HG02642 (cell line): Measurements from ENCODE around the gene RAB5B.
A peak's percentile ranks its signal among the peaks of the same experiment; 100 is the strongest.

ENCODE experiments used
- ATAC-seq: cut with Tn5 transposase; IDR thresholded peaks from one replicate; pipeline ENCODE4 v1.9.1; 2021; ENCODE audit warnings: mild to moderate bottlenecking; ENCODE audit not compliant: unreplicated experiment, poor library complexity

The RAB5B gene, protein sequence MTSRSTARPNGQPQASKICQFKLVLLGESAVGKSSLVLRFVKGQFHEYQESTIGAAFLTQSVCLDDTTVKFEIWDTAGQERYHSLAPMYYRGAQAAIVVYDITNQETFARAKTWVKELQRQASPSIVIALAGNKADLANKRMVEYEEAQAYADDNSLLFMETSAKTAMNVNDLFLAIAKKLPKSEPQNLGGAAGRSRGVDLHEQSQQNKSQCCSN

DNA sequence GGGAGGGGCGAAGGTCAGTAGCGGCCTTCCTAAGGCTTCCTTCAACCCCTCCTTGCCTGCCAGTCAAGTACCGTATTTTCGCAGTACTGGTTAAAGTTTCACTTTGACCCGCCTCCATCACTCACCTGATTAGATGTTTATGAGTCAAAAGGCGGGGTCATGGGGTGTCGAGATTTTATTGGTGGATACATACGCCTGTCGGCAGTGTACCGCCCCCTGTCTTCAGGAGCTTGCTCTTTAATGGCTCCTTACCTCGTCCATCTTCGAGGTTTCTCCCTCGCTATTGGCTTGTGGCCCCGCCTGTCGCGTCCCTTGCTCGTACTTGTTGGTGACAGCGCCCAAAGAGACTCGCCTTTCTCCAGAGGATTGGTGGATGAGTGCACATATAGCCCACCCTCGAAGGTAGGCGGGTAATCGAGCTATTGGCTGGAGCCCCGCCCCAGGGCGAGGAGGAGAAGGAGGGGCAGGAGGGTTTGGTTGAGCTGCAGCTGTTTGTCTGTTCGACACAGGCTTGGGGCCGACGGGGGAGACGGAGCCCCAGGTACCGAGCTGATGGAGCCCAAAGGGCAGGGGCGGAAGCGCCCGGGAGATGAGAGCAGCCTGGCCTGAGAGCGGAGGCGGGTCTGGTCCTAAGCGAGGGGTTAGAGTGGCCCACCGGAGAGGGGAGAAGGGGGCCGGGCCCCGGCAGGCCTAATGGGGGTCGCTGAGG lies at the start of gene RAB5B:
TSS of gene RAB5B (plus strand) at position 480 of the 709 bp plus-strand sequence. CDS start 12,883 bp downstream, outside the sequence.
- ATAC-seq: peak; percentile 91

DNA sequence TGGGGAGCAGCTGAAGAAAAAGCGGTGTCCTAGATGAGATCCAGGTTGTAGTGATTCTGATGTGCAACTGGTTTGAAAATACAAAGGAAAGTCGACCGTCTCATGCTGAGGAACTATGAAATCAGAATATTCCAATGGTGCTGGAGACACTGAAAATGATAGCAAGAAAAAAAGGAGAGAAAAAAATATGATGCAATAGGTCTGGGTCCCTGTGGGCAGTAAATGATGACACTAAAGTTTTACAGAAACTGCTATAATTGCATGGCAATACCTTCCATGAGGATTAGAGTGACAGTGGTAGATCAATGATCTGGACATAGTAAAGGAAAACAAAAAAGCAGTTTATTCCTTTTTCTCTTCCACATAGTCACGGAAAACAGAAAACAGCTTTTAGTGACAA lies 48.5 kb upstream of the RAB5B start:
- no peak for ATAC-seq

DNA sequence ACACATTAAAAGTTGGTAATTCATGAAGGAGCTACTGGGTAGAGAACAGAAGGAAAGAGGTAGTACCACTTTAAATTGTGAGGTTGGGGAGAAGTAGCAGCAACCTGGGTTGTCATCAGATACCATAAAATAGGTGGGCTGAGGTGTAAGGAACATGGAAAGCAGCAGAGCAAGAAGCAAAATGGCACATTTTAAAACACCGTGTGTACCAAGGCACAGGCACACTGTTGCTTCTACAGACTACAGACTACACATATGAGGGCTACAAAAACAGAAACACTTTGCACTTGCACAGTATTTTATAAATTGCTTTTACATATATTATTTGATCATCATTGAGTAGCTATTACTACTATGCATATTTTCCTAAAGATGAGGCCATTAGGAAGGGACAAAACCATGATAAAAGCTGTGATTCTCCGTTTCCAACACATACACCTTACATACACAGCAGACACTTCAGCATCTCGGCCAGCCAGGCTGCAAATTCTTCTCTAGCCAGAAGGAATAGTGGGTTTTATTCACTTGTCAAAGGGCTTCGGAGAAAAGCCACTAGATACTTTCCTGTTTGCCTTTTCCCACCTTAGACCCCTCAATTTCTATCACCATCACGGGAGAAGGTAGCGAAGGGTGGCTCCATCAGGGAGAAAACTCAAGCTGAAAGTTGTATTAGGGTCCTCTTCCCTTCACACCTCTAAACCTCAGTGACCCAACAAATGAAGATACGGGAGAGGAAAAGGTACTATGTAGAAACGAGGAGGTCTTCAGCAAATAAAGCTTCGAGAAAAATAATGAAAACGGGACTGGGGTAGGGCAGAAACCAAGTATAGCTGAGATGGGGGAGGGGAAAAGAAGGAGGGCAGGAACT lies 47.8 kb upstream of the RAB5B start:
- peak; percentile 1 for ATAC-seq

DNA sequence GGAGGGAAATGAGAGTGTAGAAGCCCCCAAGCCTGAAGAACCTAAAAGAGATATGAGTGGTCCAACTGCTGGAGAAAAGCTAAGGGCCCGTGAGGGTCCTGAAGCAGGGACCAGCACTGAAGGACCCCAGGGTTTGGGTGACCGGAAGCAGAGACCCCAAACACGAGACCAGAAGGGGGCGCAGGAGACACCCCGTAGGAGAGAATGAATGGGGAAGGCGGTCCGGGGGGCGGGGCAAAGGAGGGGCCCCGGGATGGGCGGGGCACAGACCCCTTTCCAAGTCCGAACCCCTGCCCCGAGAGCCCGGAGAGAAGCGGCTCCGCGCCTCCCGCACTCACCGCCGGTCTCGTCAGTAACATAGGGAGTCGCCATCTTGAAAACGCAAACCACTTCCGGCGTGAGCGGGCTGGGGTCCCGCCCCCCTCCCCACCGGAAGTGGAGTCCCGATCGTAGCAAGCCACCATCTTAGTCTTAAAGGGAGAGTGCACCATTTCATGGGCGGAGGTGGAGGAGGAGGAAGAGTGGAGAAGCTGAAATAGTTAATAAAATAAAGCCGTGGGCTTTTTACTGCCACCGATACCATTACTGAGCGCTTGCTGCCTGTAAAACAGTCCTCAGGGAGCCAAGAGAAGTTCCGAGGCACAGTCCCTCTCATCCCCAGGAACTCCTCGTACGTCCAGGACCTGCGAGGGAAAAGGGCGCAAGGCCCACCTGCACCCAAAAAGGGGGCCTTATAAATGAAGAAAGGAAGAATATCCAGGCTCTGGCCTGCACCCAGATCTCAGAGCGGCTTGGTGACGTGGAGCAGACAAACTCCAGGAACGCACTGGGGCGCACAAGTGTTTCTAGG lies 46.9 kb upstream of the RAB5B start:
- peak; percentile 54 for ATAC-seq

DNA sequence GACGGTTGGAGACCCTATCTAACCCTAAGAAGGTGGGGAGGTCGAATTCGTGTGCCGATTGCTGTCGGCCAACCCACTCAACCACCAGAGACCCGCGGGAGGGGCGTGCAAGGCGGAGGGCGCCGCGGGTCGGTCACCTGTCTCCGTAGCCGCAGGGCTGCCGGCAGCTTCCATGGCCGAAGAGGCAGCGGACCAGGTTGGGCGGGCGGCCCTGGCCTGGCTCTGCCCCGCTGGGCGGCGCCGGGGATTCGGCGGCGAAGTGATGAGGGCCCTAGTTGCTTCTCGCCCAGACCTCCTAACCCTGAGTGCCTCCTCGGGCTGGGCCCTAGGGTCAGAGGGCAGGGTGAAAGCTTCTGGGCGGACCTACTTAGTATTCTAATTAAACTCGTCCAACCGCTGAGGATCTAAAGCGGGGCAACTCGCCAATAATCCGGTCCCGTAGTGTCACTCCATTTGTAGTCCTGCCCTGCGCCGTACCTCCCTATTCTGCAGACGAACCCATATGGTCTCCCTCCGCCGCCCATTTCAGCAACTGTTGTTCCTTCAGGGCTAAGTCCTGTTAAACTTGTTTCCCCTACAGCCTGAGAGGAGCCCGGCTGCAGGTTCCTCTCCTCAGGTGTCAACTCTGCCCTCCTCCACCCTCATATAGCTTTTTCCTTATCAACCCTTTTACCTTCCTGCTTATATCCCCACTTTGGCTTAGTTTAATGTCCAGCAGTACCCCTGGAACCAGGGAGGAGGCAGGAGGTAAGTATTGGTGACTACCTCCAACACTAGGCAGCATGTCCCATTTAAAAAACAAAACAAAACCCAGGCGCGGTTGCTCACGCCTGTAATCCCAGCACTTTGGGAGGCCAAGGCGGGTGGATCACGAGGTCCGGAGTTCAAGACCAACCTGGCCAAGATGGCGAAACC lies 46.0 kb upstream of the RAB5B start, which contains the start of gene PYM1:
TSS of gene PYM1 (minus strand) at position 307 of the 915 bp plus-strand sequence. CDS start at position 174, 133 bp downstream.
- peak; percentile 44 for ATAC-seq

DNA sequence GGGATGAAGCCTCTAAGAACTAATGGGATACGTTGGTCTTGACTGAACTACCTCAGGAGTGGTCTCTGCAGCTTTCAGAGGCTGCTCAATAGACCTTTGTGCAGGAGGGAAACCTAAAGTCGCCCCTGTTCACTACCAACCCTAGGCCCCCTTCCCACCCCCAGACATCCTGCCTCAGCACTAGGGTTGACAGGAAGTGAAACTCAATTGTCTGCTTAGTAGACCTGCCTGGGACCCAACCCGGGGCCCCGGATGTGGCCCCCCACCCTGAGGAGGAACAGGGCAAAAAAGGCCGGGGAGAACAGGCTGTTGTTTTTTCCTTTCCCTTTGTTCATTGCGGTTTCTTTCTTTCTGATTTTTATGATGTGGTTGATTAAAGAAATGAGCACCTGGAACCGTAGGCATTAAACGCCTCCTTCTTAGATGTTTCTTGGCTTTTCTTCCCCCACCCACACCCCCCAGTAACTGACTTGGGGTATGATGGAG lies 44.5 kb upstream of the RAB5B start:
- peak; percentile 32 for ATAC-seq

DNA sequence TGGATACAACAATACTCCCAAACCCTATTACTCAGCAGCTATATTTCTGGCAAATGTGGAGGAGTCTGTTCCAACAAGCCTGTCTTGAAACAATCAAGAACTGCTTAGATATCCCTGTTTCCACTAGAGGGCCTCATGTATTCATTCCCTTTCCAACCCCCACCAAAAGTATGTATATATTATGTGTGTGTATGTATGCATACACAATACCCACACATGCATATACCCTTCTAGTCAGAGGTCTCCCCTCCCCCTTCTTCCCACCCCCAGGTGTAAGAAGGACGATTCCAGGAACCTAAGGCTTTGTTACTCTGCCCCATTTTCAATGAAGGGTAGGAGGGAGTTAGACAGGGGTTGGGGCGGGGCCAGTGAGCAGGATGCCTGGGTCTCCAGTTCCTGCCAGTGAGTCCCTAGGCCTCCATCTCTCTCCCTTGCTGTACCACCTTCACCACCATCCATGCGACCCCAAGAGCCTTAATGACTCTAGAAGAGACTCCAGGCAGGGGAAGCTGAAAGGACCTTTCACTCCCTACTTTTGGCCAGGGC lies 43.0 kb upstream of the RAB5B start, which contains the start of gene DGKA:
TSS of gene DGKA (plus strand) at position 392 of the 546 bp plus-strand sequence. CDS start 5,342 bp downstream, outside the sequence.
- ATAC-seq: no peak

DNA sequence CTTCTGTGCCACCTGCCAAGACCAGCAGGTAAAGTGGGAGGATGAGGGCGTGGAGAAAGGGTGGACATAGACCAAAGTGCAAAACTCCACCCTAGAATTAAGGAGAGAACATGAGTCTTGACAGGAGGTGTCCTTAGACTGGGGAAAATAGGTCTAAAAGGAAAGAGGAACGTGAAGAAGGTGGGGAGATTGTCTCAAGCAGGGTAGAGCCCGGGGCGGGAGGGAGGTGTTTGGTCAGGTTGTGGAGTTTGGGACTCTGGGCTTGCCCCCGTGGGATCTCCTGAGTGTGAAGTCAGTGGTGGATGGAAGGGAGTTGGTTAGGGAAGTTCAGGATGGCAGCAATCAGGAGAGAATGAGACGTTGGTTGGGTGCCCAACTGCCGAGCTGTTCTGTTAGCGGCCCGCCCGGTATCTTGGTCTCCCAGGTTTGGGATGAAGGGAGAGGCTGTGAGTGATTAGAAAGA lies 42.5 kb upstream of the RAB5B start:
- ATAC-seq: no peak

DNA sequence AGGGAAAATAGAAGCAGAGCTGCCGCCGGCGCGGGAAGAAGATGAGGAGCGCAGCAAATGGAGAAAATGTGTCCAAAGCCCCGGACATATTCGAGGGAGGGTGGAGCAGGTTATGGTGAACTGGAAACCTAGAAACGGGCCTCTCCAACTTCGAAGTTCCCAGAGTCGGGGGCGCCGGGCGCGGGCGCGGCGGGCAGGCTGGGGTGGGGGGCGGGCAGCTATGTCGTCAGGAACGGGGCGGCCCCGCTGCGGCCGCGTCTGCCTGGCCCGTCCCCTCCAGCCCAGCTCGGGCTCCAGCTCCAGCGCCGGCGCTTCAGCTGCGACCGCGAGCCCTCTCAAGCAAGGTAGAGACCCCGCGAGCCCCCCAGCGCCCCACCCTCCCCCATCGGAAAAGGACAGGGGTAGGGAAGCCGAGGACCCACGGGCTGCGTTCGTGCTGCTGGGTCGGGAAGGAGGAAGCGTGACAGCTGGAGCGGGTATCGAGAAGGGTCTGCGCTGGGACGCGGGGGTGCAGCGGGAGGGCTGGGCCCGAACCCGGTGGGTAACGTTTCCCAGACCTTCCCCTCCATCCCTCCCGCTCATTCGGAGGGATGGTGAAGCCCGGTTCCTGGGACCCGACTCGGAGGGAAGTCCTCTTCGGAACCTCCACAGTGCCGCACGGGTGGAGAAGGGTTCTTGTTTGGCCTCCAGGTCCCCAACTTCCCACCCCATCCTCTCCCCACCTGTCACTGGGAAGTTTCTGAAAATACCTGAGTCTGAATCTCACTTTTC lies 41.9 kb upstream of the RAB5B start:
- ATAC-seq: no peak

DNA sequence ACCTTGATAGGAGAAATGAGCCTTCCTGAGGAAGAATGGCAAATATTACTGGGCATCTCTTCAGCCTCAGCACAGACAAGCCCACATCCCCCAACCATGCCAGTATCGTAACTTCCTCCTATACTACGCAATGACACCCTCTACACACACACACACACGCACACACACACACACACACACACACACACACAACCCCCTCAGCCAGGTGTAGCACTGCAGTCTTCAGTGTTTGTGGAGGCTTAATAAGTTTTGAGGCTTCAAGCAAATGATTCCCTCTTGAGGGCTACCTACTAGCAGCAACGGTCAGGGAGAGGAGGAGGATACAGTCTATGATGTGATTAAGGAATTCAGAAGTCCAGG lies 41.3 kb upstream of the RAB5B start:
- ATAC-seq: no peak

DNA sequence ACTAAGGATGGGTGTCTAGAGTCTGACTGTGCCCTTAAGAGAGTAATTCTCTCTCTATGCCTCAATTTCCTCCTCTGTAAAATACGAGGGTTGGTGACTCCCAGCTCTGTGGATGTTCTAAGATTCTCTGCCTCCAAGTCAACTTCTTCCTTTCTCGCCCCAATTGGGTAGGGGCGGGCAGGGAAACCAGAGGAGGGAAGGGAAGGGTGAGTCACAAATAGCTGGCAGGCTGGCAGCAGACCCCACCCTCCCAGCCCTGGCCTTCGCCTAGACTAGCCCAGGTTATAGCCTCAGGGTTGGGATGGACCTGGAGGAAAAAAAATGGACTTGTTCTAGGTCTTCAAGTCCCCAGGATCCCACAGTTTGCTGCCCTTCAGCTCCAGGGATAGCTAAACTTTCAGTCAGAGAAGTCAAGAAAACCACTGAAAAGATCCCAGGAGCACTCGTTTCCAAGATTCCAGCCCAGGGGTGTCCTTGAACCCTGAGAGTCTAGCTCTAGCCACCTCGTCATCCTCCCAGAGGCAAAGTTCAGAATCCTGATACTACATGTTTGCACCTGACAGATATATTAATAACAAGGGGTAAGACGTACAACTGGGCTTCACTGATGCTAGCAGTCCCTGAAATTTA lies 40.6 kb upstream of the RAB5B start:
- no peak for ATAC-seq

DNA sequence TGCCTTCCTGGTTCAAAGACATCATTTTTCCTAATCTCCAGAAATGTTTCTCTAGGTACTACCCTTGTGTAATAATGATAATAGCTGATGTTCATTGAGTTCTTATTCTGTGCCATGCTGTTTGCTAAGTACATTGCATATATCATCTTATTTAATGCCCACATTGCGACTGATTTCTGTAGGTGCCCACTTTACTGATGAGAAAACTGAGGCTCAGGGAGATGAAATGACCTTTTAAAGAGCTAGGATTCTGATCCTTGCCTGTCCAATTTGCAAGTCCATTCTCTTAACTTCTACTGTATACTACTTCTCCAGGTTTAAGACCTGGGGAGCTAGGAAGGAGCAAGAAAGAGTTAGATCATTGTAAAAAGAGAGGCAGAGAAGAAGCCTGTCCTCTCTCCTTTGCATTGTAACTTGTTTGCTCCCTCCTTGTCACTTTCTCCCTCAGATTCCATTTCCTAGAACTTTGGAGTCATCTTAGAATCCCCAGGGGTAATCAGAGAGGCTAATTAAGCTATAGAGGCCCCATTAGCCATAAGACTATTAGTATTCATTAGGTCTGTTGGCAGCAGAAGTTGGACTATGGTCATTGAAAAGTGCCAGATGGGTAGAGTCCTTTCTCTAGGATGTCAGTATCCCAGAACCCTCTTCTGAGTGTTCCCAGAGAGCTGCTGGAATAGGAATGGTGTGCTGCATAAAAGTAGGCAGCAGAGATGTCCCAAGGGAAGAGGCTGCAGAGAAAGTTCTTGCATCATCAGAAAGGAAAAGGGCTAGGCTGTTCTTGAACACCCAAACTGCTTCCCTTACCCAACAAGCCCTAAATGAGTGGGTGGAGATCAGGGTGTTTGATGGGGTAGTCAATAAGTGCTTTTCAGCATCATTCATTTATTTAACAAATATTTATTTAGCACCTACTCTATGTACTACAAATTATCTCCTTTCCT lies 39.8 kb upstream of the RAB5B start:
- ATAC-seq: no peak

DNA sequence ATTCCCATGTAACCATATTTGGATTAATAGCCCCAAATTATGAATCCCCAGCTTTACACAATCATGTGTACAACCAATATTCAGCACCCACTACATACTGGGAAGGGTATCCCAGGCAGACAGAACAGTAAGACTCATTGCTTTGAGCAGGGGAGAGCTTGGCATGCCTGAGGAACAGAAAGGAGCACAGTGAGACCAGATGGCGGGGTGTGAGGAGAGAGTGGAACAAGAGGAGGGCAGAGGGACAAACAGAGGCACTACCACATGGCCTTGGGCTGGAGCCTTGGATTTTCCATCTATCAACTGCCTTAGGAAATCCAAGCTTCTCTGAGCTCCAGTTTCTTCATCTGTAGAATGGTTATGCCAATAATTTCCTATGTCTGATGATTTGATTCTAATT lies 39.1 kb upstream of the RAB5B start:
- ATAC-seq: no peak

DNA sequence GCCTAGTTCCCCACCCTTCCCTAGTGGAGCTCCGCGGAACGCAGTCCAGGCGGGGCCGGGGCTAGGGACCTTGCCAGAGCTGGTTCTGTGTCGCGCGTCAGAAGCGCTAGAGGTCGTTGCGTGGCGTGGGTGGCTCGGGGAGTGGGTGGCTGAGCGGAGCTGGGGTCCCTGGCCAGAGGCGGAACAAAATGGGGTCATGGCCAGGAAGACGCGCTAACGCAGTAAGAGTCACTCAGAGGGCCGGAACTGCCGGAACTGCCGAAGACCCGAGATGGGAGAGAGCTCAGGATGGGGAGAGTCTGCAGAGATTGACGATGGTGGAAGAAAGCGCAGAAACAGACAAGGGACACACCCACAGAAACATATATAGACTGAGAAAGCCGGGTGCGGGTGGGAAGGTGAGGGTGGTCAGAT lies 38.1 kb upstream of the RAB5B start:
- no peak for ATAC-seq

DNA sequence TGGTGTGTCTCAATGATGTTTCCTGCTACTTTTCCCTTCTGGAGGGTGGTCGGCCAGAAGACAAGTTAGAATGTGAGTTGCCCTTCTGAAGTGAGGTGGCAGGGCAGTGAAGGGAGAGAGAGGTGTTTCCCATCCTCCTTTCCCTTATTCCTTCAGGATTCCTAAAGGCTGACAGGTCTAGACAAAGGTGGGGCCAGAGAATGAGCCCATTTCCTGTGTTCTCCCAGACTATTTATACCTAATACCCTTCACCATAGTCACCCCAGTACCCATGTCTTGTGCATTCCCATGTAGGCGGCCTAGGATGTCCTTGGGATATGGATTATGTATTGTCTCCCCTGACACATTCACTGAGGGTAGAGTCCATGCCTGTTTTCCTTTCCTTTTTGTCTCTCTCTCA lies 35.9 kb upstream of the RAB5B start:
- ATAC-seq: no peak

DNA sequence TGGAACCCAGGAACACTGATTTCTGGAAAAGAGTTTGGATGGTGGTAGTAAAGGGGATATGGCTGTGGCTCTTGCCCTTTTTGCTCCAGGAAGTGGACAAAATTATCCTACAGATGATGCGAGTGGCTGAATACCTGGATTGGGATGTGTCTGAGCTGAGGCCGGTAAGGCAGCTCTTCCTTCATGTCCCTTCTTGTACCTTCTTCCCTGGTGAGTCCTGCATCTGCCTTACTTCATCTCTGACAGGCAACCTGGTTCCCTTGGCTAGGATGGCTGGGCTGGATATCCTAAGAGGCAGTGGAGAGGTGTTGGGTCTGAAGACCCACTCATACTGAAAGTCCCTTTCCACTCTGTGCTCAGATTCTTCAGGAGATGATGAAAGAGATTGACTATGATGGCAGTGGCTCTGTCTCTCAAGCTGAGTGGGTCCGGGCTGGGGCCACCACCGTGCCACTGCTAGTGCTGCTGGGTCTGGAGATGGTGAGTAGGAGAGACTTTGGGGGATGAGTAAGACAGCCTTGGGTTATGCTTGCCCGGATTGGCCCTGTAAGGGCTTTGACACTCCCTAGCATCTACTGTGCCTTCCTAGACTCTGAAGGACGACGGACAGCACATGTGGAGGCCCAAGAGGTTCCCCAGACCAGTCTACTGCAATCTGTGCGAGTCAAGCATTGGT lies 34.9 kb upstream of the RAB5B start:
- ATAC-seq: no peak
